CD1c-positive myeloid dendritic cell (primary cell): ENCODE measurements around the gene ZDHHC1.

Experiments used
- DNase-seq: peaks from one replicate; pipeline ENCODE4 v3.0.0-alpha.2; 2016; ENCODE audit errors: extremely low spot score

Gene ZDHHC1

DNA sequence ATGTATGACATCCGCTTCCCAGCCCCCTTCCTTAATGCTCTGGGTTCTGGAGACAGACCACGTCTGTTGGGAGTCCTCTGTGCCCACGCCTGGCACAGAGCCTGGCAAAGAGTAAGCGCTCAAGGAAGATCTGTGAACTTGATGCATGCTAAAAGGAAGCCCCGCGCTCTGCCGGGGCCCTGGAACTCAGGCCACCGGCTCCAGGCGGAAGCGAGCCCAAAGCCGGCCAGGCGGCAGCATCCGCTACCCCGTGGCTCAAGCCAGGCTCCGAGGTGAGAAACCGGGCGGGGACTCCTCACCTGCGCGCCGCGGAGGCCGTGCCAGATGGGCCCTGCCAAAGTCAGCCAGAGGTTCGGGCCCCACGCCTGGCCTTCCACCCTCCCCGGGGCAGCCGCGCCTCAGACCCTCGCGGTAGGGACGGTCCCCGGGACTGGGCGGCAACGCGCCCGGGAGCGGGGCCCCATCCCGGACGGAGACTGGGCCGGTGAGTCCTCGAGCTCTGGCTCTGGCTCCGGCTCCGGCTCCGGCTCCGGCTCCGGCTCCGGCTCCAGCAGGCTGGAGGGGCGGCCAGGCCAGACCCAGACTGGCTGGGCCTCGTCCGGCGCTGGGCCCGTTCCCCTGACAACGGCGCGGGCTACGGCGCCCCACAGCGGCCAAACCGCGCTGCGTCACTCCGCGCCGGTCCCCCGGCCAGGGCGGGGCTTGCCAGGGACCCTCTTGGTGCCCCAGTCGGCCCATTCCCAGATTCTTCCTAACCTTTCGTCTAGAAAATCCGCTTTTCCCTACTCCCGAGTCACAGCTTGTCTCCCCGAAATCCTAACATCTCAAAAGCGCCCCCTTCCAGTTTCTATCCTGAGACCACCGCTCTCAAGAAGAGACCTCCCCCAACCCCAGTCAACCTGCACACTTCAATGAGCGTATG, at the start of gene ZDHHC1:
Gene ZDHHC1 (minus strand): TSS at position 606 of the 922 bp plus-strand sequence. CDS start 8,702 bp downstream, outside the sequence.
- peak; percentile 61 for DNase-seq

- DNase-seq, result no peak
Observed at GRCh38 chr16:67464565-67464964, 48.3 kb upstream of the ZDHHC1 start.

- no peak for DNase-seq
Observed at GRCh38 chr16:67463691-67464090, 47.4 kb upstream of the ZDHHC1 start.

GRCh38 chr16:67463059-67463458, 46.8 kb upstream of the ZDHHC1 start:
- no peak for DNase-seq

DNA sequence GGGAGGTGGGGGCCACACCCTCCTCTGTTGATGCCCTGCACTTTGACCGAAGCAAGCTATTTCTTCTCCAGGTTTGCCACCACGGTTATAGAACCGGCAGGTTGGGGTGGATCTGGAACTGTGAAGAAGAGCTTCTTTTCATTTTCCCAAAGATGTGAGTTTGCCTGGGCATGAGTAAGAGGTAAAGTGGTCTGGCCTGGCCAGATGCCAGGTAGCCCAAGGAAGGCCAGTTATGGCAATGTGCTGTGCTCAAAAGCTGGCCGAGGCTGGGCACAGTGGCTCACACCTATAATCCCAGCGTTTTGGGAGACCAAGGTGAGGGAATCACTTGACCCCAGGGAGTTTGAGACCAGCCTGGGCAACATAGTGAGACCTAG, 46.0 kb upstream of the ZDHHC1 start:
- DNase-seq, result no peak

GRCh38 chr16:67461600-67462278, 45.5 kb upstream of the ZDHHC1 start:
- no peak for DNase-seq

DNA sequence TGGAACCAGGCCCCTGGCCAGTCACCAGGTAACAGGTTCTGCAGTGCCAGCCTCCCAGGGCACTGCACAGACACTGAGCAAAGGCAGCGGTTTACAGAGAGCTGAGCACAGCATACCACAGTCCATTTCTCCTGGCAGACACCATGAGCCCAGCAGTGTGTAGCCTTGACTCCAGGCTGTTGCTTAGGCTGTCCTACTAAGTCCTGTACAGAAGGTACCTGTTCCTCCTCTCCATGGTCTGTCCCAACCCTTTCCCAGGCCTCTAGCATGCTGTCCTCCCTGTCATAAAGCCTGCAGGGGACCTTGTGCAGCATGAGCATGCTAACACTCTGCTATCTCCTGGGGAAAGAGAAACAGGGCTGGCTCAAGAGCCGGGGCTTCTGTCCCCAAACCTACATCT, 44.7 kb upstream of the ZDHHC1 start:
- DNase-seq, result no peak

GRCh38 chr16:67460168-67460567, 43.9 kb upstream of the ZDHHC1 start:
- DNase-seq, result no peak

- DNase-seq, result no peak
Observed at GRCh38 chr16:67459861-67460150, 43.5 kb upstream of the ZDHHC1 start.

GRCh38 chr16:67459066-67459860, 43.0 kb upstream of the ZDHHC1 start:
- DNase-seq, result no peak

- DNase-seq, result no peak
Observed at GRCh38 chr16:67458121-67458641, 41.9 kb upstream of the ZDHHC1 start.

GRCh38 chr16:67457611-67458010, 41.3 kb upstream of the ZDHHC1 start:
- no peak for DNase-seq

GRCh38 chr16:67456391-67457081, 40.3 kb upstream of the ZDHHC1 start:
- peak; percentile 60 for DNase-seq

DNA sequence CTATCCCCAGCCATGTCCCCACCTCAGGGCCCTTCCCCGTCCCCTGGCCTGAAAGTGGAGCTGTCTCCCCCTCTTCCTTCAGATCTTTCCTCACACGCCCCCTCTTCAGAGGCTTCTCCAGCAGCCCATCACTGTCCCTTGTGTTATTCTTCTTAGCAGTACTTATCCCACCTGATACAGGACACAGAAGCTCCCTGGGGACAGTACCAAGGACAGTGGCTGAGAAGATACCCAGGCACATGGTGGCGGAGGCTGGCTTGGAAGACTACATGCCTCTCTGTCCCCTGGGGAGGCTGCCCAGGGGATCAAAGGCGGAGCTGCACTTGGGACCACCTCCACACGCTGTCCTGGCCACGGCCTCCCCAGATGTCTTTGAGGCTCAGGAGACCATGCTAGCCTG, 38.6 kb upstream of the ZDHHC1 start:
- DNase-seq, result no peak

DNA sequence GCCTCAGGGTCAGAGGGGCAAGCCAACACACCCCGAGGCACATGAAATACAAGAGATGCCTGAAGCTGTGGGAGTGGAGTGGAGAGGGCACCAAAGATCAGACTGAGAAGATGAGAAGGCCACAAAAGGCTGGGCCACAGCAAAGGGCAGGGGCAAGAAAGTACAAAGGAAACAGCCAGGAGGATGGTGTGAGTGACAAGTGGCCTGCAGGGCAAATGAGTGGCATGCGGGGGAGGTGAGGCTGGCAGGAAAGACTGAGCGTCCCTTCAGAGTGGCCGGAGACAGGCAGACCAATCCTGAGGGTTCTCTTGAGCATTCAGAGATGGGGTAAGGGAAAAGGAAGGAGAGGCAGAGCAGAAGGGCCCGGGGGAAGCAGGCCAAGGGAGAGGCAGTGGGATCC, 37.8 kb upstream of the ZDHHC1 start:
- DNase-seq, result no peak

- no peak for DNase-seq
Observed at GRCh38 chr16:67451704-67452435, 35.6 kb upstream of the ZDHHC1 start.

DNA sequence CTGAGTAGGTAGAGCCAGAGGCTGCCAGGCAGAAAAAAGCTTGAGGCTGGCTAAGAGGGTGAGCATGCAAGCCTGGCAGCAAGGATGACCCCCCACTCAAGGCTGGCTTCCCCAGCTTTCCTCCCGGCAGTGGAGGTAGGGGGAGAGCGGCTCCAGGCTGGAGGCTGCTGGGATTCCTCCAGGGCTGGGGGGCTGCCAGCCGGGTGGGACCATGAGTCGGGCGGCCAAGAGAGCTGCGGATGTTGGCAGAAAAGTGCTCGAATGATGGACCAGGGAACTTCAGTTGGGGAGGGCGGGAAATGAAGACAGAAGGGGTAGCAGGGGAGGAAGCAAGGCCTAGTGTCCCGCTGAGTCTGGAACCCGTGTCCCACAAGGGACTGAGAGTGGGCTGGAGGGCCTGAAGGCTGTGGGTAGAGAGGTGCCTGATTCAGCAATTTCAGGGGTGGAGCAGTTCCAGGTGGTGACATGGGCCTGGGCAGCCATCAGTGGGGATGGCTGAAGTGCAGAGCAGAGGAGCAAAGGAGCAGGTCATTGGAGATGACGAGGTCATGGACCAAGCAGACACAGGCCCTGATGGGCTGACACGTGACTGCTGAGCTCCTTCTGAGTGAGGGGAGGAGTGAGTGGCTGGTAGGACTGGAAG, 34.9 kb upstream of the ZDHHC1 start:
- no peak for DNase-seq

- no peak for DNase-seq
Observed at GRCh38 chr16:67449739-67450138, 33.5 kb upstream of the ZDHHC1 start.

GRCh38 chr16:67449336-67449735, 33.1 kb upstream of the ZDHHC1 start:
- DNase-seq, result no peak

- no peak for DNase-seq
Observed at GRCh38 chr16:67448580-67448979, 32.3 kb upstream of the ZDHHC1 start.
